ENCODE results near the gene APOBEC3B.

DNA sequence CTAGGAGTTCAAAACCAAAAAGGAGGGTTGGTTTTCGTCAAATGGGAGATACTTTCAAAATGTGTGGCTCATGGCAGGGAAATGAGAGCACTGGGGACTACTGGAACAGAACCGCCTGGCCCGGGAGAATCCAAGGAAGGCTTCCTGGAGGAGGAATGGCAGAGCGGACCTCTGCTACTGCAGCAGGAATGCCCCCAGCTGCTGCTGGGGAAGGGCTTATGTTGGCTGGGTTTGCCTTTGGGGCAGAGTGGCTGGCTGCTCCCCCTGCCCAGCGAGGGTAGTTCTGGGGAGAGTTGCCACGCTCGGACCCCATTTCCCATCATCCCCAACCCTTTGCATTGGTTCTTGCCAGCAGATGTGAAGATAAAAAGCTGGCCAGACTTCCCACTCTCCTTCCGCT is 35.4 kb upstream of the APOBEC3B start:
- TF ChIP-seq, protein P1, sequence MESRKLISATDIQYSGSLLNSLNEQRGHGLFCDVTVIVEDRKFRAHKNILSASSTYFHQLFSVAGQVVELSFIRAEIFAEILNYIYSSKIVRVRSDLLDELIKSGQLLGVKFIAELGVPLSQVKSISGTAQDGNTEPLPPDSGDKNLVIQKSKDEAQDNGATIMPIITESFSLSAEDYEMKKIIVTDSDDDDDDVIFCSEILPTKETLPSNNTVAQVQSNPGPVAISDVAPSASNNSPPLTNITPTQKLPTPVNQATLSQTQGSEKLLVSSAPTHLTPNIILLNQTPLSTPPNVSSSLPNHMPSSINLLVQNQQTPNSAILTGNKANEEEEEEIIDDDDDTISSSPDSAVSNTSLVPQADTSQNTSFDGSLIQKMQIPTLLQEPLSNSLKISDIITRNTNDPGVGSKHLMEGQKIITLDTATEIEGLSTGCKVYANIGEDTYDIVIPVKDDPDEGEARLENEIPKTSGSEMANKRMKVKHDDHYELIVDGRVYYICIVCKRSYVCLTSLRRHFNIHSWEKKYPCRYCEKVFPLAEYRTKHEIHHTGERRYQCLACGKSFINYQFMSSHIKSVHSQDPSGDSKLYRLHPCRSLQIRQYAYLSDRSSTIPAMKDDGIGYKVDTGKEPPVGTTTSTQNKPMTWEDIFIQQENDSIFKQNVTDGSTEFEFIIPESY (IDR thresholded peaks at IDR 0.05; ENCODE audit: borderline replicate concordance, low read depth): no peak
- TF ChIP-seq, protein P2, sequence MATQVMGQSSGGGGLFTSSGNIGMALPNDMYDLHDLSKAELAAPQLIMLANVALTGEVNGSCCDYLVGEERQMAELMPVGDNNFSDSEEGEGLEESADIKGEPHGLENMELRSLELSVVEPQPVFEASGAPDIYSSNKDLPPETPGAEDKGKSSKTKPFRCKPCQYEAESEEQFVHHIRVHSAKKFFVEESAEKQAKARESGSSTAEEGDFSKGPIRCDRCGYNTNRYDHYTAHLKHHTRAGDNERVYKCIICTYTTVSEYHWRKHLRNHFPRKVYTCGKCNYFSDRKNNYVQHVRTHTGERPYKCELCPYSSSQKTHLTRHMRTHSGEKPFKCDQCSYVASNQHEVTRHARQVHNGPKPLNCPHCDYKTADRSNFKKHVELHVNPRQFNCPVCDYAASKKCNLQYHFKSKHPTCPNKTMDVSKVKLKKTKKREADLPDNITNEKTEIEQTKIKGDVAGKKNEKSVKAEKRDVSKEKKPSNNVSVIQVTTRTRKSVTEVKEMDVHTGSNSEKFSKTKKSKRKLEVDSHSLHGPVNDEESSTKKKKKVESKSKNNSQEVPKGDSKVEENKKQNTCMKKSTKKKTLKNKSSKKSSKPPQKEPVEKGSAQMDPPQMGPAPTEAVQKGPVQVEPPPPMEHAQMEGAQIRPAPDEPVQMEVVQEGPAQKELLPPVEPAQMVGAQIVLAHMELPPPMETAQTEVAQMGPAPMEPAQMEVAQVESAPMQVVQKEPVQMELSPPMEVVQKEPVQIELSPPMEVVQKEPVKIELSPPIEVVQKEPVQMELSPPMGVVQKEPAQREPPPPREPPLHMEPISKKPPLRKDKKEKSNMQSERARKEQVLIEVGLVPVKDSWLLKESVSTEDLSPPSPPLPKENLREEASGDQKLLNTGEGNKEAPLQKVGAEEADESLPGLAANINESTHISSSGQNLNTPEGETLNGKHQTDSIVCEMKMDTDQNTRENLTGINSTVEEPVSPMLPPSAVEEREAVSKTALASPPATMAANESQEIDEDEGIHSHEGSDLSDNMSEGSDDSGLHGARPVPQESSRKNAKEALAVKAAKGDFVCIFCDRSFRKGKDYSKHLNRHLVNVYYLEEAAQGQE (IDR thresholded peaks at IDR 0.05; ENCODE audit: low read depth, low read length): no peak
- TF ChIP-seq GABPA (IDR thresholded peaks at IDR 0.05; ENCODE audit: low read depth) (no peak), FOXJ3 (CRISPR knock-in tag; IDR thresholded peaks at IDR 0.05) (no peak), TAF1 (IDR thresholded peaks at IDR 0.05; ENCODE audit: borderline replicate concordance, low read depth, low read length) (no peak), ELF1 (IDR thresholded peaks at IDR 0.05) (no peak)
- TF ChIP-seq, protein P3, sequence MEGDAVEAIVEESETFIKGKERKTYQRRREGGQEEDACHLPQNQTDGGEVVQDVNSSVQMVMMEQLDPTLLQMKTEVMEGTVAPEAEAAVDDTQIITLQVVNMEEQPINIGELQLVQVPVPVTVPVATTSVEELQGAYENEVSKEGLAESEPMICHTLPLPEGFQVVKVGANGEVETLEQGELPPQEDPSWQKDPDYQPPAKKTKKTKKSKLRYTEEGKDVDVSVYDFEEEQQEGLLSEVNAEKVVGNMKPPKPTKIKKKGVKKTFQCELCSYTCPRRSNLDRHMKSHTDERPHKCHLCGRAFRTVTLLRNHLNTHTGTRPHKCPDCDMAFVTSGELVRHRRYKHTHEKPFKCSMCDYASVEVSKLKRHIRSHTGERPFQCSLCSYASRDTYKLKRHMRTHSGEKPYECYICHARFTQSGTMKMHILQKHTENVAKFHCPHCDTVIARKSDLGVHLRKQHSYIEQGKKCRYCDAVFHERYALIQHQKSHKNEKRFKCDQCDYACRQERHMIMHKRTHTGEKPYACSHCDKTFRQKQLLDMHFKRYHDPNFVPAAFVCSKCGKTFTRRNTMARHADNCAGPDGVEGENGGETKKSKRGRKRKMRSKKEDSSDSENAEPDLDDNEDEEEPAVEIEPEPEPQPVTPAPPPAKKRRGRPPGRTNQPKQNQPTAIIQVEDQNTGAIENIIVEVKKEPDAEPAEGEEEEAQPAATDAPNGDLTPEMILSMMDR (IDR thresholded peaks at IDR 0.05): no peak
